ENCODE results near the gene ESPN.

GRCh38 chr1:6410248-6410893 is 14.2 kb upstream of the ESPN start:
- TF ChIP-seq CTCF (IDR thresholded peaks at IDR 0.05) (no peak), POLR2A (IDR thresholded peaks at IDR 0.05; ENCODE audit: low read depth) (no peak)
